NCI-H2029 treated with DMSO at 0.1 percent for 48 hours (cell line): ENCODE results near the gene EGFLAM.
A peak's percentile ranks its signal among the peaks of the same experiment; 100 is the strongest.

ENCODE experiments used
- DNase-seq: peaks from one replicate; lab custom pipeline; 2025; lab: John Stamatoyannopoulos, UW

Gene EGFLAM

GRCh38 chr5:38417658-38418017, 159.3 kb downstream of the EGFLAM start:
- no peak for DNase-seq

- no peak for DNase-seq
These were observed 161.9 kb downstream of the EGFLAM start for GRCh38 chr5:38420246-38420645.

- peak; percentile 14 for DNase-seq
These were observed 162.5 kb downstream of the EGFLAM start for GRCh38 chr5:38420691-38421390.

GRCh38 chr5:38422622-38423021, 164.3 kb downstream of the EGFLAM start:
- DNase-seq = no peak

GRCh38 chr5:38423276-38424147, 165.2 kb downstream of the EGFLAM start:
- no peak for DNase-seq

GRCh38 chr5:38424148-38425060, 166.0 kb downstream of the EGFLAM start:
- no peak for DNase-seq

- no peak for DNase-seq
These were observed 168.1 kb downstream of the EGFLAM start for GRCh38 chr5:38426490-38426889.

GRCh38 chr5:38426986-38427950, 168.9 kb downstream of the EGFLAM start:
- DNase-seq = no peak

- no peak for DNase-seq
These were observed 173.0 kb downstream of the EGFLAM start for GRCh38 chr5:38431242-38431853.

- no peak for DNase-seq
These were observed 175.0 kb downstream of the EGFLAM start for GRCh38 chr5:38433160-38433861.

- DNase-seq = no peak
These were observed 176.8 kb downstream of the EGFLAM start for GRCh38 chr5:38434966-38435705.

GRCh38 chr5:38438757-38439156, 180.4 kb downstream of the EGFLAM start:
- no peak for DNase-seq

- DNase-seq = peak; percentile 91
These were observed 183.3 kb downstream of the EGFLAM start for GRCh38 chr5:38441453-38442246.

GRCh38 chr5:38442247-38442573, 183.9 kb downstream of the EGFLAM start:
- no peak for DNase-seq

- no peak for DNase-seq
These were observed 185.0 kb downstream of the EGFLAM start for GRCh38 chr5:38443390-38443789.

GRCh38 chr5:38445374-38446028, 187.1 kb downstream of the EGFLAM start:
- no peak for DNase-seq

- no peak for DNase-seq
These were observed 187.7 kb downstream of the EGFLAM start for GRCh38 chr5:38446029-38446522.

- no peak for DNase-seq
These were observed 188.7 kb downstream of the EGFLAM start for GRCh38 chr5:38447056-38447455.
